Stimulated activated CD4-positive, alpha-beta T cell treated with anti-CD3 and anti-CD28 coated beads, Interleukin-4, amount 100 ng/mL, for 24 hours (primary cell): Measurements from ENCODE around the gene ARTN.

ENCODE experiments used
- DNase-seq: peaks from one replicate; pipeline ENCODE4 v3.0.0-alpha.2; 2020

Gene ARTN

DNA sequence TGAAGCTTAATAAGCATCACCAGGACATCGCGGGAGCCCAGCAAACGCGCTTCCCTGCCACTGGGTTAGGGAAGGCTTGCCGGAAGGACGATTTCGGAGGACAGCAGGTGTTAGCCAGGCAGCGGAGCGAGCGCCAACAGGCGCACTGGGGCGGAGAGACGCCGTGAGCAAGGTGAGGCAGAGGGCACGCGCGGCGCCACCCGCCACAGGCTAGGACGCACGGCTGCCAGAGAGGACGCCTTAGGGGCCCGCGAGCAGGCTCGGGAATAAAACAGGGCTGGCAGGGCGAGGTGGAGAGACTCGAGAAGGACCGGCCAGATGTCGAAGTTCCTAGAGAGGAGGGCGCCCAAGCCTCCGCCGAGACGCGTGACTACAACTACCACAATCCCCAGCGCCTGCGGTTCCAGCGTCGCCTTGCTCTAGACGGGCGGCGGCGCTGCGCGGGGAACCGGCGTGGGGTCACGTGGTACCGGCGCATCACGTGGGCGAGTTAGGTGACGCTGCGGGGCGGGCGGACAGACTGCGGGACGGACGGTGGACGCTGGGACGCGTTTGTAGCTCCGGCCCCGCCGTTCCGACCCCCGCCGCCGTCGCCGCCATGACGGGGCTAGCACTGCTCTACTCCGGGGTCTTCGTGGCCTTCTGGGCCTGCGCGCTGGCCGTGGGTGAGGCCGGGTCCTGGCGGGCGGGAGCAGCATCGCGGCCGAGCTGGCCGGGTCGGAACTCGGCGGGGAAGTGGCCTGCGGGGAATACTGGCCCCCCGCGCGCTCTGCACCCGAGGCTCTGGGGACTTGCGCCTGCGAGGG is 41.0 kb downstream of the ARTN start, which contains the start of gene ATP6V0B:
TSS of gene ATP6V0B (plus strand) at position 518 of the 806 bp plus-strand sequence. CDS start at position 599, 81 bp downstream.
- DNase-seq, result peak; percentile 97

DNA sequence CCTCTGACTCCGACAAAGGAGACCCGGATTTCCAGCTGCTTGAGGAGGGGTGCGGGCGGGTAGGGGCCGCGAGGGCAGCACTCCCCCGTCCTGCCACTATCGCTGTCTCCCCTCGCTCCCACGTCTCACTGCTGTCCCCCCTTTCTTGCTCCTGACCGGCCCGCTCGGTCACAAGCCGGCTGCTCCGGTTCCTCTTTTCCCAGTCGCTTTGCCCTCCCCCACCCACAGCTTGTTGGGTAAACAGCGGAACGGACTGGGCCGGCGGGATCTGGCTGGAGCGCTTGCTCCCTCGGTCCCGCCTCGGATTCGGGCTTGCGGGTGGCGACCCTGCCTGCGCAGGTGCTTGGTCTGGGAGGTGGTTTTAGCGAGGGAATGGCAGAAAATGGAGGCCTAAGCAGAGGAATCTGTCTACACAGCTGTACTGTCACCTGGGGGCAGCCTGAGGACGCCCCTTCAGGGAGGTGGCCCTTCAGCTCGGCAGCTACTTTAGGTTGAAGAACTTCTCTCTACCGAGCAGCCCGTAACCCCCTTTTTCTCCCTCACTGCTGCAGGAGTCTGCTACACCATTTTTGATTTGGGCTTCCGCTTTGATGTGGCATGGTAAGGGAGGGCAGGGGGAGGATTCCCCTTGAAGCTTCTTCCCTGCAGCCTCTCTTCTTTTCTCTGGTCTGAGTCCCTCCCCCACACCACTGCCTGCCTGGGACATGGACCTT is 41.8 kb downstream of the ARTN start:
- peak; percentile 30 for DNase-seq

DNA sequence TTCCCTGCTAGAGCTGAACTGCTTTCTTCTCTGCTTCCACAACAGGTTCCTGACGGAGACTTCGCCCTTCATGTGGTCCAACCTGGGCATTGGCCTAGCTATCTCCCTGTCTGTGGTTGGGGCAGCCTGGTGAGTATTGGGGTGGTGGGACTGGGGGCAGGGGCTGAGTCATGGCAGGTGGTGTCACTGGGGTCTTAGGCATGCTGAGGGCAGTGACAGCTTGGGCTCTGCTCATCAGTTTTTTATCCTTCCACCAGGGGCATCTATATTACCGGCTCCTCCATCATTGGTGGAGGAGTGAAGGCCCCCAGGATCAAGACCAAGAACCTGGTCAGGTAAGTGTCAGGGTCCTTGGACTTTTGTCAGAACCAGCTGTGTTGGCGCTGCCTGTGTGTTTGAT is 42.4 kb downstream of the ARTN start:
- no peak for DNase-seq

DNA sequence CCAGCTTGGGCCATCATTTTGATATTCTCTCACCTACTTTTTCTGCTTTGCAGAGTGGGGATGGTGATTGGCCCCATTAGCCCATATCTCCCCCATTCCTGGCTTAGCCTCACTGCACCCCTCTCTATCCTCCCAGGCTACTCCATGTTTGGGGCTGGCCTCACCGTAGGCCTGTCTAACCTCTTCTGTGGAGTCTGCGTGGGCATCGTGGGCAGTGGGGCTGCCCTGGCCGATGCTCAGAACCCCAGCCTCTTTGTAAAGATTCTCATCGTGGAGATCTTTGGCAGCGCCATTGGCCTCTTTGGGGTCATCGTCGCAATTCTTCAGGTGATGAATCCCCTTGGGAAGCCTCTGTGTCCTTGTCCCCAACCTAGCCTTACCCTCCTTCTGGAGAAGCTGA is 43.3 kb downstream of the ARTN start:
- DNase-seq, result no peak

DNA sequence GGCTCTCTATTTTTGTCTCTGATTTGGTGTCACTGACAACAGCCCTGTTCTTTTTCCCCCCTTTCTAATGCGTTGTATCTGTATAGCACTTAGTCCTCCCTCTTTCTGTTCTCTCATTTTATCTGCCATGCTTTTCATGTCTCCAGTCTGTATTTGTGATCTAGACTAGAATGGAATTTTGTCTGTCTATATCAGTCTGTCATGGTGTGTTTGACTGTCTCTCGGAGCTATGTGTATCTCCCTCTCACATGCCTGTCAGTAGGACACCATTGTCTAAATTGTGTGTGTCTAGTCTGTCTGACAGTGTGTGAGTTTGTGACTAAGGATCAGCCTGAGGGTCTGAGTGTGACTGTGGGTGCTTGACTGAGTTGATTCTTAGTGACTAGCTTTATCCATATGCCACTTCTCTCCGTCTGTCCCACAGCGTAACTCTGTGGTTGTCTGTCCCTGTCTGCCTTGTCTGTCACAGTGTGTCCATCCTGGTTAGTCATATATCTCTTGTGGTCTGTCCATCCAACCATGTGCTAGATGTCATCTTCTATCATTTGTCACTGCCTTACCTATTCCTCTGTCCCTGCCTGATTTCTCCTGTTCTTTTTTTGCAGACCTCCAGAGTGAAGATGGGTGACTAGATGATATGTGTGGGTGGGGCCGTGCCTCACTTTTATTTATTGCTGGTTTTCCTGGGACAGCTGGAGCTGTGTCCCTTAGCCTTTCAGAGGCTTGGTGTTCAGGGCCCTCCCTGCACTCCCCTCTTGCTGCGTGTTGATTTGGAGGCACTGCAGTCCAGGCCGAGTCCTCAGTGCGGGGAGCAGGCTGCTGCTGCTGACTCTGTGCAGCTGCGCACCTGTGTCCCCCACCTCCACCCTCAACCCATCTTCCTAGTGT is 44.0 kb downstream of the ARTN start:
- DNase-seq, result no peak

- no peak for DNase-seq
These were observed 44.6 kb downstream of the ARTN start for GRCh38 chr1:43978264-43978550.

GRCh38 chr1:43978551-43979260 is 45.1 kb downstream of the ARTN start, which contains the start of gene B4GALT2:
Gene B4GALT2 (plus strand): TSS chr1:43979210. CDS start chr1:43981161, 1,951 bp downstream.
- DNase-seq, result peak; percentile 24

GRCh38 chr1:43979261-43979527 is 45.6 kb downstream of the ARTN start:
- DNase-seq, result no peak

DNA sequence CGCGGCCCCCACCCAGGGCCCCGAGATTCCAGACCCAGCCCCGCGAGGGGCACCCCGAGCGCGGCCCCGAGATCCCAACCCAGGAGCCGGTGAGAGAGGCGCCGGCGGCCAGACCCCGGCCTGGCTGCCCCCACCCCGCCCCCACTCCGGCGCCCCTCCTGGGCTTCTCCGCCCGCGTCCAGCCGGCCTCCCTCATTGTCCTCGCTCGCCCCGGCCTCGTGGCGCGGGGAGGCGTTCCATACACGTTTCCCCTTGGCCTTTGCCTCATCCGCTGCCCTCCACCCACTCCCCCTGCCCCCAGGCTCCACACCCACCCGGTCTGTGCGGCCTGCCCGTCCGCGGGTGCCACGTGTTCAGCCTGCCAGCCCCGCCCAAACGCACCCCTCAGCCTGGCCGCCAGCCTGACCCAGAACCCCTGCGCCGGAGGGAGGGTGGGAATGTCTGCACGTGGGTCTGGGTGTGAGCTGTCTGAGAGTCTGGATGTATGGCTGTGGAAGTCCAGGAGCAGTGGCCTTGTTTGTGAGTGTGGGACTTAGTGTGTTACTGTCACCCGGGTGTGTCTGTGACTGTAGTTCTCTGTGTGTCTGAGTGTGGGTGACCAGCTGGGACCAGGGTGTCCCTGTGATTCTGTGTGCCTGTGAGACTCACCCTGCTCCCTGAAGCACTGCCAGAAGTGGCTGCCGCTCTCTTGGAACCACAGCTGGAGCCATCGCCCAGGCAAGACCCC is 46.1 kb downstream of the ARTN start:
- DNase-seq, result peak; percentile 29

- DNase-seq, result no peak
These were observed 46.9 kb downstream of the ARTN start for GRCh38 chr1:43980255-43981134.

GRCh38 chr1:43981135-43981491 is 47.5 kb downstream of the ARTN start:
- no peak for DNase-seq

- no peak for DNase-seq
These were observed 48.0 kb downstream of the ARTN start for GRCh38 chr1:43981636-43982035.

- DNase-seq, result no peak
These were observed 48.6 kb downstream of the ARTN start for GRCh38 chr1:43982241-43982640.

DNA sequence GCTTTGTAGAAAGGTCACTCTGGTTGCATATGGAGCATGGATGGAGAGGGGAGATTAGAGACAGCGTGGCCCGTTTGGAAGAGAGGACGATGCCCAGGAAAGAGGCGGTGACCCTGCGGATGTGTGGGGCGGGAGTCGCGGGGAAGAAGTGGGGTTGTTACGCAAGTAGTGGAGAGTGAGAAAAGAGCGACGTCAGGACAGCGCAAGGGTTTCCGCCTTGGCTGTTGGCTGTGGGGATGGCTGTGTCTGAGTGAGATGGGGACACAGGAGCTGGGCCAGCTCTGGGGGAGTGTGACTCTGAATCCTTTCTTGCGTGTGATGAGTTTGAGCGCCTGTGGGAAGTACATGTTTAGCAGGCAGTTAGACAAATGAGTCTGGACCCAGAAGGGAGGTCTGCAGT is 49.2 kb downstream of the ARTN start:
- DNase-seq, result no peak

GRCh38 chr1:43983253-43983899 is 49.8 kb downstream of the ARTN start:
- DNase-seq, result no peak

GRCh38 chr1:43984855-43985254 is 51.3 kb downstream of the ARTN start:
- no peak for DNase-seq

DNA sequence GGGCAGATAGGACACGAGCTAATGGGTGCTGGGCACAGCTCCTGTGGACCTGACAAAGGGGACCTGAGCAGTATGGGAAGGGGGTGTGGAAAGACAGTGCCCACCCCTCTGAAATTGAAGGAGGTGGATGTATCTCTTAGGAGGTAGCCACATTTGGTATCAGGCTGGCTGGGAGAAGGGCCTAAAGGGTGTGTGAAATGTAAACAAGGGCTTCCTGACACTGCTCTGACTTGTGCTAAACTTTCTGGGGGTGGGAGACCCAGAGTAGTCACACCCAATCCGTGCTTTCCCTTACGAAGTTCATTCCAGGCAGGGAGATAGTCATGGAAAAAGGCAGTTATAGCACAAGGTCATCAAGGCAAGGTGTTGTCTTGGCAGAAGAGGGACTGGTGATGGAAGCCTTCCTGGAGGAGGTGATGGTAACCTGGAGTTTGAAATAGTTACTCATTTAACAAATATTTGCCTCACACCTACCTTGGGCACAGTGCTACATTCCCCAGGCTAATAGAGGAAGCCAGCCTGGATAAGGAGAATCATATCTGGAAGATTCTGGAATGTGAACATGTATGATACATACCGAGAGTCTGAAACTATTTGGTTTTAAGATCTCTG is 52.5 kb downstream of the ARTN start:
- no peak for DNase-seq

DNA sequence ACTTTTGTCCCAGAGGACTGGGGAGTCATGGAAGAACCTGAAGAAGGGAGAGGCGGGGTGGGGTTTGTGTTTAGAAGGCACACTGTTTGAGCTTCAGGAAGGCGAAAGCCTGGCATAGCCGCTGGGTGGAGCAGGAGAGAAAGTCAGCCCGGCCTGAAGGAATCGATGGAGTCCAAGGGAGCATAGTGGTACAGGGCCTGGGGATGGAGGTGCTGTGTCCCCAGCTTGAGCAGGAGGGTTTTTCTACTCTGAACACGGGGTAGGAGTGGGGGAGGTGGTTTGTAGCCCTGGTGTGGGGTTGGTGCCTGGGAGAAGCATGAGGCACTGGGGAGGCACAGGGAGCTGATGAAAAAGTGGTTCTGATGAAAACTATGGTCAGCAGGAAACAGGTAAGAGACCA is 53.1 kb downstream of the ARTN start:
- no peak for DNase-seq
